Hematopoietic multipotent progenitor cell (in vitro differentiated cells): ENCODE measurements around the gene SV2A. TPM values are rescaled to one million over a fixed set of nuclear protein-coding genes. Genes with fewer than 3 reads are reported as not detected.

Experiments used
- total RNA-seq: library from RNA; depleted of rRNA; stranded (reverse); fragments of >200 nt; gene quantifications from one replicate; pipeline ENCODE4 v1.2.3, GENCODE V29; 2012

SV2A gene
- total RNA-seq, 1 donor: 30.2 TPM

Other genes with a start within 250 kb of the SV2A start
- gene FCGR1A, start 135.2 kb downstream of the SV2A start, total RNA-seq: 6.2 TPM
- gene BOLA1, start 18.3 kb downstream of the SV2A start, total RNA-seq: 28.3 TPM
- gene SF3B4, start 10.0 kb upstream of the SV2A start, total RNA-seq: 12.9 TPM
- gene MTMR11, start 19.0 kb upstream of the SV2A start, total RNA-seq: 0.27 TPM
- gene OTUD7B, start 92.9 kb upstream of the SV2A start, total RNA-seq: 0.54 TPM
- gene VPS45, start 149.9 kb upstream of the SV2A start, total RNA-seq: 11.3 TPM
- gene PLEKHO1, start 232.1 kb upstream of the SV2A start, total RNA-seq: 60.1 TPM